Activated T-cell treated with anti-CD3 and anti-CD28 coated beads, Interleukin-2, amount 50 U/mL, for 24 hours (primary cell): ENCODE measurements around the gene MPST.
A peak's percentile ranks its signal among the peaks of the same experiment; 100 is the strongest.
"Not testable (repeated sequence)": the region's sequence is repeated elsewhere in the genome, so short reads cannot be mapped to it uniquely, and the experiment has no call there.

Experiments
- DNase-seq: peaks from one replicate; pipeline ENCODE4 v3.0.0-alpha.2; 2020
- H3K27ac Mint-ChIP-seq: 2 replicates; pipeline ENCODE4 v1.8.0; 2020; ENCODE audit warnings: mild to moderate bottlenecking, mixed read lengths
- H3K27me3 Mint-ChIP-seq: 2 replicates; pipeline ENCODE4 v1.8.0; 2020; ENCODE audit warnings: mixed read lengths
- H3K36me3 Mint-ChIP-seq: 2 replicates; pipeline ENCODE4 v1.8.0; 2020; ENCODE audit warnings: low read depth, mixed read lengths
- H3K4me1 Mint-ChIP-seq: 2 replicates; pipeline ENCODE4 v1.8.0; 2020; ENCODE audit warnings: low read depth, mixed read lengths
- H3K4me3 Mint-ChIP-seq: 2 replicates; pipeline ENCODE4 v1.8.0; 2020; ENCODE audit warnings: mild to moderate bottlenecking, moderate library complexity, mixed read lengths
- H3K9me3 Mint-ChIP-seq: 2 replicates; pipeline ENCODE4 v1.8.0; 2020; ENCODE audit warnings: mixed read lengths

Gene MPST

DNA sequence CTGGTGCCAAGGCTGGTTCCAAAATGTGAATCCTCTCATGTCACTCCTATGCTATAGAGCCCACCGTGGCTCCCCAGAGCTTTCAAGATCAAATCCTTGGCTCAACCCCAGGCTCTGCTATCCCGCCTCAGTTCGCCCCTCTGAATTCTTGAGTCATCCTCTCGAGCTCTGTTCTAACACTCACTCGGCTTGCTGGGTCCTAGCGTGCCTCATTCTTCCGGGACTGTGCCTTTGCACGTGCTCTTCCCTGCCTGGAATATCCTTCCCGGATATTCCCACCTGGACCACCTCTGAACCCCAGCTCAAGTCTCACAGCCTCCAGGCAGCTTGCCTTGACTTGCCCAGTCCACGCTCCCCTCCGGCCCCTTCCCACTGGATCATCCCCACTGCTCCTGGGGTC lies 45.0 kb downstream of the MPST start:
- peaks cover 37% of the 10 kb centered on the region for H3K36me3 Mint-ChIP-seq

GRCh38 chr22:37065180-37065579 lies 45.6 kb downstream of the MPST start:
- H3K27ac Mint-ChIP-seq: no peak overlapping the region
- H3K36me3 Mint-ChIP-seq: peaks cover 31% of the 10 kb centered on the region
- no peak for DNase-seq
- peaks cover 26% of the 10 kb centered on the region for H3K4me1 Mint-ChIP-seq
- H3K4me3 Mint-ChIP-seq: no peak overlapping the region
- H3K27me3 Mint-ChIP-seq: peaks cover 23% of the 10 kb centered on the region
- H3K9me3 Mint-ChIP-seq: no peaks in the 10 kb centered on the region

More for the DNA sequence above, 45.0 kb downstream of the MPST start:
- H3K4me1 Mint-ChIP-seq: peaks cover 32% of the 10 kb centered on the region
- peaks cover 17% of the 10 kb centered on the region for H3K27me3 Mint-ChIP-seq
- no peak overlapping the region for H3K4me3 Mint-ChIP-seq
- H3K9me3 Mint-ChIP-seq: no peaks in the 10 kb centered on the region
- H3K27ac Mint-ChIP-seq: no peak overlapping the region
- DNase-seq: no peak

- DNase-seq: no peak
- peaks cover 18% of the 10 kb centered on the region for H3K4me1 Mint-ChIP-seq
- no peak overlapping the region for H3K27ac Mint-ChIP-seq
- H3K4me3 Mint-ChIP-seq: no peak overlapping the region
- no peaks in the 10 kb centered on the region for H3K9me3 Mint-ChIP-seq
- H3K36me3 Mint-ChIP-seq: peaks cover 25% of the 10 kb centered on the region
- H3K27me3 Mint-ChIP-seq: peaks cover 30% of the 10 kb centered on the region
These were observed 46.4 kb downstream of the MPST start for GRCh38 chr22:37065961-37066360.

DNA sequence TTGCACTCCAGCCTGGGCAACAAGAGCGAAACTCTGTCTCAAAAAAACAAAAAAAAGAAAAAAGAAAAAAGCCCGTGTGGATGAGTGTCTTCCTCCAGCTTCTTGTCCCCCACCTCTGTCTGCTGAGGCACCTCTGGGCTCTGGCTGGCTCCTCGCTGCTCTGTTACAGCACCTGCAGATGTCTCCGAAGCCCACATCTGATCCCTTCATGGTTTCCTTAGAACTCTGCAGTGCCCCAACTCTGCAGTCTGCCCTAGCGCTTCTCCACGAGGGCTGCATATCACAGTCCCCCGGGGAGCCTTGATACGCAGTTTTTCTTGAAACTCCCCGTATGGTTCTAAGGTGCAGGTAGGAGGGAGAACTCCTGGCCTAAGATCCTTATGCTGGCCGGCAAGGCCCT lies 47.9 kb downstream of the MPST start:
- Mint-ChIP-seq H3K27ac (no peak overlapping the region), H3K27me3 (peaks cover 30% of the 10 kb centered on the region), H3K4me1 (peaks cover 6% of the 10 kb centered on the region), H3K4me3 (no peak overlapping the region), H3K9me3 (no peaks in the 10 kb centered on the region), H3K36me3 (peaks cover 18% of the 10 kb centered on the region)
- no peak for DNase-seq

DNA sequence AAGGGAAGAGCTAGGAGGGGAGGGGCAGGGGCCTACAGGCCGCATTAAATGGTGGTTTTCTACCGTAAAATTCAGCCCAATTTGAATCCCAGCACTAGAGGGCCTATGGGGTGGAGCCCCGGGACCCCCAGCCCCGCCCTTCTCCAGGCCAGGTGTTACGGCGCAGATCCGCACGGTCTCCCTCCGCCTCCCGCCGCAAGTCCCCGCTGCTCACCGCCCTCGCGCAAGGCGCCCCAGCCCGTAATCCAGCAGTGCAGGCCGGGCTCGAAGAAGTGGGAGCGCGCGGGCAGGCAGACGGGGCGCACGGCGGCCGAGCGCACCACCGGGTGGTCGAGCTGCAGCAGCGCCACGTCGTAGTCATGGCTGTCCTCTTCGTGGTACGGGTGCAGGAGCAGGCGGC lies 49.3 kb downstream of the MPST start:
- no peaks in the 10 kb centered on the region for H3K4me1 Mint-ChIP-seq
- peaks cover 10% of the 10 kb centered on the region for H3K36me3 Mint-ChIP-seq
- no peak overlapping the region for H3K4me3 Mint-ChIP-seq
- DNase-seq: no peak
- H3K27ac Mint-ChIP-seq: no peak overlapping the region
- H3K27me3 Mint-ChIP-seq: peaks cover 30% of the 10 kb centered on the region
- H3K9me3 Mint-ChIP-seq: no peaks in the 10 kb centered on the region

DNA sequence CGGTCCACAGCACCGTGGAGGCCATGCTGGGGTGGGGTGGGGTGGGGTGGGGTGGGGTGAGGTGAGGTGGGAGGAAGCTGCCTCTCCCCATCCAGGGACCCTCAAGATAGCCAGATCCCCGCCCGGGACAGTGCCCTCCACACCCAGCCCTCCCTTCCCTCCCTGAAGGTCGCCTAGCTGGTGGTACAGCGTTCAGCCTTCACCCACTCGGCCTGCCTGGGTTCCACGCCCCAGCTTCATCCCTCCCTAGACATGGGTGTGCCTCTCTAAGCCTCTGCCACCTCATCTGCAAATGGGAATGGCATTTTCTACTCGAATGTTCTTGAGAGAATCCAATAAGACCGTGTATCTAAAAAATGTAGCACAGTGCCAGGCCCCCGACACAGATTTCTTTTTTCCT lies 49.8 kb downstream of the MPST start:
- no peak overlapping the region for H3K4me3 Mint-ChIP-seq
- H3K27ac Mint-ChIP-seq: no peak overlapping the region
- H3K36me3 Mint-ChIP-seq: peaks cover 5% of the 10 kb centered on the region

DNA sequence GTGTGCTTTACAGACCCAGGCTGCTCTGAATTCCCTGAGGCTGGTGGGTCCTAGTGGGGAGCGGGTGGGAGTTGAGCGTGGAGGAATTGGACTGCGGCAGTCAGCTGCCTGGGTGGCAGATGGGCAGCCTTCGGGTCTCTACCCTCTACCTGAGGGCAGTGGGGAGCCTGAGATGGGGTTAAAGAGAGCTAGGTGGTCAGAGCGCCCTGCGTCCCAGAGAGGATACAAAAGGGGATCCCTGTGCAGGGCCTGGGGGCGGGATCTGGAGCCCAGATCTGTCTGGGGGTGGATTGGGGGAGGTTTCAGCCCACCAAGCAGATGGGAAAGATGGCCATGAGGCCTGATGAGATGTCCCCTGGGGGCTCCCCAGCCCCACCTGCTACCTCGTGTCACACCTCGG lies 50.2 kb downstream of the MPST start:
- no peaks in the 10 kb centered on the region for H3K9me3 Mint-ChIP-seq
- no peak overlapping the region for H3K27ac Mint-ChIP-seq
- no peaks in the 10 kb centered on the region for H3K4me1 Mint-ChIP-seq
- peaks cover 1% of the 10 kb centered on the region for H3K36me3 Mint-ChIP-seq
- H3K4me3 Mint-ChIP-seq: no peak overlapping the region
- peaks cover 32% of the 10 kb centered on the region for H3K27me3 Mint-ChIP-seq
- DNase-seq: no peak

More for the DNA sequence above, 49.8 kb downstream of the MPST start:
- no peak for DNase-seq
- peaks cover 30% of the 10 kb centered on the region for H3K27me3 Mint-ChIP-seq
- H3K4me1 Mint-ChIP-seq: no peaks in the 10 kb centered on the region
- H3K9me3 Mint-ChIP-seq: no peaks in the 10 kb centered on the region

- H3K36me3 Mint-ChIP-seq: no peaks in the 10 kb centered on the region
- no peaks in the 10 kb centered on the region for H3K9me3 Mint-ChIP-seq
- H3K27ac Mint-ChIP-seq: no peak overlapping the region
- H3K4me3 Mint-ChIP-seq: no peak overlapping the region
- H3K27me3 Mint-ChIP-seq: peaks cover 38% of the 10 kb centered on the region
- H3K4me1 Mint-ChIP-seq: no peaks in the 10 kb centered on the region
- DNase-seq: no peak
These were observed 50.8 kb downstream of the MPST start for GRCh38 chr22:37070334-37070733.

GRCh38 chr22:37070744-37071143 lies 51.2 kb downstream of the MPST start:
- H3K4me1 Mint-ChIP-seq: no peaks in the 10 kb centered on the region
- no peak for DNase-seq
- H3K27me3 Mint-ChIP-seq: peaks cover 39% of the 10 kb centered on the region
- no peaks in the 10 kb centered on the region for H3K9me3 Mint-ChIP-seq
- H3K36me3 Mint-ChIP-seq: no peaks in the 10 kb centered on the region
- no peak overlapping the region for H3K4me3 Mint-ChIP-seq
- no peak overlapping the region for H3K27ac Mint-ChIP-seq

GRCh38 chr22:37071850-37072592 lies 52.5 kb downstream of the MPST start:
- DNase-seq, H3K36me3 Mint-ChIP-seq, H3K9me3 Mint-ChIP-seq, H3K27ac Mint-ChIP-seq, H3K4me1 Mint-ChIP-seq, H3K4me3 Mint-ChIP-seq: not testable (repeated sequence)
- peaks cover 41% of the 10 kb centered on the region for H3K27me3 Mint-ChIP-seq

DNA sequence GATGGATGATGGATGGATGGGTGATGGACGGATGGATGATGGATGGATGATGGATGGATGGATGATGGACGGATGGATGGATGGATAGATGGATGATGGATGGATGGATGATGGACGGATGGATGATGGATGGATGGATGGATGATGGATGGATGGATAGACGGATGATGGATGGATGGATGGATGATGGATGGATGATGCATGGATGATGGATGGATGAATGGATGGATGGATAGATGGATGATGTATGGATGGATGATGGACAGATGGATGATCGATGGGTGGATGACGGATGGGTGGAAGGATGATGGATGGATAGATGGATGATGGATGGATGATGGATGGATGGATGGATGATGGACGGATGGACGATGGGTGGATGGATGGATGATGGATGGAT lies 53.1 kb downstream of the MPST start:
- Mint-ChIP-seq H3K27me3 (peaks cover 38% of the 10 kb centered on the region), H3K4me1 (peaks cover 4% of the 10 kb centered on the region), H3K27ac (no peak overlapping the region), H3K36me3 (no peaks in the 10 kb centered on the region), H3K4me3 (no peak overlapping the region), H3K9me3 (no peaks in the 10 kb centered on the region)
- no peak for DNase-seq

- Mint-ChIP-seq H3K4me3 (no peak overlapping the region), H3K9me3 (no peaks in the 10 kb centered on the region), H3K27ac (no peak overlapping the region), H3K27me3 (peaks cover 25% of the 10 kb centered on the region), H3K4me1 (peaks cover 22% of the 10 kb centered on the region), H3K36me3 (no peaks in the 10 kb centered on the region)
- DNase-seq: no peak
These were observed 55.0 kb downstream of the MPST start for GRCh38 chr22:37074537-37074936.

- H3K4me3 Mint-ChIP-seq: no peak overlapping the region
- H3K36me3 Mint-ChIP-seq: no peaks in the 10 kb centered on the region
- DNase-seq: no peak
- H3K4me1 Mint-ChIP-seq: peaks cover 27% of the 10 kb centered on the region
- H3K9me3 Mint-ChIP-seq: no peaks in the 10 kb centered on the region
- no peak overlapping the region for H3K27ac Mint-ChIP-seq
- H3K27me3 Mint-ChIP-seq: peaks cover 20% of the 10 kb centered on the region
These were observed 55.5 kb downstream of the MPST start for GRCh38 chr22:37075046-37075445.

DNA sequence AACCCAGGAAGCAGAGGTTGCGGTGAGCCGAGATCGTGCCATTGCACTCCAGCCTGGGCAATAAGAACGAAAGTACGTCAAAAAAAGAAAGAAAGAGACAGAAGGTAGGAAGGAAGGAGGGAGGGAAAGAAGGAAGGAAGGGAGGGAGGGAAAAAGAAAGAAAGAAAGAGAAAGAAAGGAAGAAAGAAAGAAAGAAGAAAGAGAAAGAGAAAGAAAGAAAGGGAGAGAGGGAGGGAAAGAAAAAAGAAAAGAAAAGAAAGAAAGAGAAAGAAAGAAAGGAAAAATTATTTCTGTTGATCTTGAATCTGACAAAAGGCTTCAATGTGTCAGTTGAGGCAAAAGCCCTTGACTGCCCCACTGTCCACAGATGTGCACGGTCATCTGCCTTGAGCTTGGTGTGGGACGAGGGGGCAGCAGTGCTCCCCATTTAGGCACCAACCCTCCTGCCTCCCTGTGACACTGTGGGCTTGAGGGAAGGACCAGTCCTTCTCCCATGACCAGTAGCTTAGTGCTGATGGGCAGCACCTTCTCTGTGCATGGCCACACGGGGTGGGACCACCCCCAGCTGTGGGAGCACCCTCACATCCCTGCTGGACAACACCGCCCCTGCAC lies 56.4 kb downstream of the MPST start:
- Mint-ChIP-seq H3K4me3 (no peak overlapping the region), H3K36me3 (no peaks in the 10 kb centered on the region), H3K27me3 (peaks cover 12% of the 10 kb centered on the region), H3K9me3 (no peaks in the 10 kb centered on the region), H3K27ac (no peak overlapping the region), H3K4me1 (peaks cover 36% of the 10 kb centered on the region)
- no peak for DNase-seq

DNA sequence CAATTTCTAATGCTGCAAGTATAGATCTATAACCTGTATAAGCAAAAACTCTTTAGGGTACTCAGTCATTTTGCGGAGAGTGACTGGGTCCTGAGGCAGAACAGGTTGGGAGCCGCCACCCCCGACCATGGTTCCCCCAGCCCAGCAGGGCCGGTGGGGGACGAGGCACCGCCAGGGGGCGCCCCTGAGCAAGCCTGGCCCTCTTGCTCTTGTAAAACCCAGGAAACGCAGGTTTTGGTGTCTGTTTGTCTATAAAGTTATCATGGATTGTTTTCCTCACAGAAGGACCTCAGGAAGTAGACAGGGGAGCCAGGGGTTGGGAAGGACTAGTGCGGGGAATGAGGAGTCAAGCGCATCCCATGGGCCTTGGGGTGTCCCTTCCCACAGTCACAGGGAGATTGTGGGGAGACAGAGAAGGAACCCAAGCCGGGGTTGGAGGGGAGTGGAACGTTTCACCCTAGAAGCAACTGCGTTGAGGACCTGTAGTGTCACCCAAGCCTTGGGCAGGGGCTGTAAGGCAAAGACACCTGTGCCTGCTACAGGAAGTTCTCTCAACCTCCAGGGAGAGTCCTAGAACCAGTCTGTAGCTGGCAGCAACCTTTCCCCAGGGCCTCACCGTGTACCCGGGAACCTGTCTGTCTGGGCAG lies 58.4 kb downstream of the MPST start:
- H3K4me1 Mint-ChIP-seq: peaks cover 55% of the 10 kb centered on the region
- H3K9me3 Mint-ChIP-seq: no peaks in the 10 kb centered on the region
- H3K27ac Mint-ChIP-seq: peak overlapping the region; percentile 99
- H3K36me3 Mint-ChIP-seq: no peaks in the 10 kb centered on the region
- peak; percentile 94 for DNase-seq
- H3K4me3 Mint-ChIP-seq: peak overlapping the region; percentile 18
- peaks cover 12% of the 10 kb centered on the region for H3K27me3 Mint-ChIP-seq
